ENCODE measurements around the gene CRACR2A.
A peak's percentile ranks its signal among the peaks of the same experiment; 100 is the strongest.

The CRACR2A gene

GRCh38 chr12:3644104-3644503 is 108.8 kb downstream of the CRACR2A start:
- peak; percentile 2 to 21 for DNase-seq

GRCh38 chr12:3641428-3642018 is 111.4 kb downstream of the CRACR2A start:
- DNase-seq: no peak

GRCh38 chr12:3636328-3636727 is 116.6 kb downstream of the CRACR2A start:
- no peak for DNase-seq

GRCh38 chr12:3634348-3634747 is 118.6 kb downstream of the CRACR2A start:
- DNase-seq: no peak

GRCh38 chr12:3633396-3633795 is 119.5 kb downstream of the CRACR2A start:
- no peak for DNase-seq

GRCh38 chr12:3632754-3633153 is 120.2 kb downstream of the CRACR2A start:
- no peak for DNase-seq

- DNase-seq: no peak
Observed at GRCh38 chr12:3632256-3632655, 120.7 kb downstream of the CRACR2A start.

GRCh38 chr12:3631759-3632158 is 121.2 kb downstream of the CRACR2A start:
- no peak for DNase-seq

- DNase-seq: no peak
Observed at GRCh38 chr12:3631272-3631637, 121.7 kb downstream of the CRACR2A start.

GRCh38 chr12:3630621-3631271 is 122.2 kb downstream of the CRACR2A start:
- no peak for DNase-seq

GRCh38 chr12:3630111-3630510 is 122.8 kb downstream of the CRACR2A start:
- DNase-seq: no peak

- no peak for DNase-seq
Observed at GRCh38 chr12:3629057-3629830, 123.7 kb downstream of the CRACR2A start.

GRCh38 chr12:3628629-3629028 is 124.3 kb downstream of the CRACR2A start:
- DNase-seq: no peak

GRCh38 chr12:3627336-3627735 is 125.6 kb downstream of the CRACR2A start:
- no peak for DNase-seq

- DNase-seq: no peak
Observed at GRCh38 chr12:3624273-3624672, 128.6 kb downstream of the CRACR2A start.

GRCh38 chr12:3622822-3623690 is 129.9 kb downstream of the CRACR2A start:
- DNase-seq: no peak

- DNase-seq: no peak
Observed at GRCh38 chr12:3622021-3622821, 130.7 kb downstream of the CRACR2A start.

GRCh38 chr12:3620856-3621255 is 132.1 kb downstream of the CRACR2A start:
- no peak for DNase-seq

- DNase-seq: no peak
Observed at GRCh38 chr12:3617565-3617964, 135.3 kb downstream of the CRACR2A start.

GRCh38 chr12:3615862-3616261 is 137.0 kb downstream of the CRACR2A start:
- DNase-seq: no peak

- no peak for DNase-seq
Observed at GRCh38 chr12:3614806-3615466, 138.0 kb downstream of the CRACR2A start.
